Measurements from ENCODE around the gene GLIPR1.
"Not testable (repeated sequence)": the region's sequence is repeated elsewhere in the genome, so short reads cannot be mapped to it uniquely, and the experiment has no call there.

Gene GLIPR1

DNA sequence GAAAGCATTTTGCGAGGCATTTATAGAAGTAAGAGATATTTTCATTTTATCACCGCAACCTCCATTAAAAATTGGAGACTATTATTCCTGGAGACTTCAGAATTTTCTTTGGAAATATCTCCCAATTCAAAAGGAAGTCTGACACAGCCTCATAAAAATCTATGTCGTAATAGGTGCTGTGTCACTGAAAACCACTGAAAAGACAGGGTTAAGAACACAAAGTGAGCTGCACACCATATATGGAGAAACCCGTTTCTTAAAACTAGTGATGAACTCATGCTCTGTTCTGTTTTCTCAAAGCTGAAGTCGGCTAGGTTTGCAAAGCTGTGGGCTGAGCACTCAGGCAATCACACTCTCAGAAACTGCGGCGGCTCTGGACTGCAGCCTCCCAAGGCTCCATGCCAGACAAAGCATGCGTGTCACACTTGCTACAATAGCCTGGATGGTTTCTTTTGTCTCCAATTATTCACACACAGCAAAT, at the start of gene GLIPR1:
TSS of gene GLIPR1 (plus strand) at position 287 of the 481 bp plus-strand sequence. CDS start at position 413, 126 bp downstream.
- no peak for TF ChIP-seq EZH2 (IDR thresholded peaks at IDR 0.05)
- no peak for TF ChIP-seq FOXP2 (optimal IDR thresholded peaks at IDR 0.05; ENCODE audit: control extremely low read depth, extremely low read length, insufficient read depth)
- TF ChIP-seq POLR2AphosphoS5 (IDR thresholded peaks at IDR 0.05; ENCODE audit: borderline replicate concordance, low read depth, low read length) = no peak
- peak within 1 kb of the TSS; percentile 41 for H3K9ac ChIP-seq (ENCODE audit: insufficient read length)
- H3K4me3 ChIP-seq = peak within 1 kb of the TSS; percentile 62
- peak within 1 kb of the TSS; percentile 78 for H3K27ac ChIP-seq
- no peaks in the 10 kb centered on the region for H3K9me3 ChIP-seq (ENCODE audit: low read depth, low read length)
- peak; percentile 55 for DNase-seq (ENCODE audit: low read depth, low spot score)
- no peaks in the 10 kb centered on the region for H3K36me3 ChIP-seq (ENCODE audit: insufficient read depth, low read length)

DNA sequence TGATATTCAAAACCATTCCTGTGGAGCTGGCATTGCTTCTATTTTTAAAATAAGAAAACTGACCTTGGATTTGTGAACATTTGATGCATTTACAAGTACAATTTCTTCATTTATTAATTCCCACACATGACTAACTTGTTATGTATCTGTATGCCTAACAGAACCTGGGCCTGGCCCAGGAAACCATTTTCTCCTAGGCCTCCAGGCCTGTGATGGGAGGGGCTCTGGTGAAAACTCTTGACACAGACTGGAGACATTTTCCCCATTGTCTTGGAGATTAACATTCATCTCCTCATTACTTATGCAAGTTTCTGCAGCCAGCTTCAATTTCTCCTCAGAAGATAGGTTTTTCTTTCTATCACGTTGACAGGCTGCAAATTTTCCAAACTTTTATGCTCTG, 47.6 kb upstream of the GLIPR1 start:
- no peak for TF ChIP-seq POLR2AphosphoS5 (IDR thresholded peaks at IDR 0.05; ENCODE audit: borderline replicate concordance, low read depth, low read length)
- no peak for TF ChIP-seq EZH2 (IDR thresholded peaks at IDR 0.05)
- no peak for TF ChIP-seq FOXP2 (optimal IDR thresholded peaks at IDR 0.05; ENCODE audit: control extremely low read depth, extremely low read length, insufficient read depth)
- H3K4me3 ChIP-seq = no peak overlapping the region
- H3K9me3 ChIP-seq (ENCODE audit: low read depth, low read length) = no peaks in the 10 kb centered on the region; the same call in 1 of the 2 replicates
- no peaks in the 10 kb centered on the region for H3K36me3 ChIP-seq (ENCODE audit: insufficient read depth, low read length)
- no peak overlapping the region for H3K9ac ChIP-seq (ENCODE audit: insufficient read length)
- no peak for DNase-seq (ENCODE audit: low read depth, low spot score)
- no peak overlapping the region for H3K27ac ChIP-seq

DNA sequence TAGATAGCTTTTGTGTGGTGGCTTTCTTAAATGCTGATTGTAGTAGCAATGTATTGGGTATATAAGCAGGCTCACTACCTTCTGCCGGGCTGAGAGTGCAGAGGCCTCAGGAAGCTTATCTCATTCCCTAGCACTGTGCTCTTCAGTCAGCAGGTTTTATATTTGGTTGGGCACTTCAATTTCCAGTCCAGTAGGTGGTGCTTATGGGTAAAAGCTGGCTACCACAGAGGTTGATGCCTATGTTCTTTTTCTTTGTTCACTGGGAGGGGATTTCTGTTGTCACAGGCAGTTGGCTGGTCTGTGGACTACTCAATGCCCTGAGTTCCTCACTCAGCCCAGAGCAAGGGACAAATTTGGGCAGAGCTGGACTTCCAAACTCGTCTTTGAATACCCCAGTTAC, 43.0 kb upstream of the GLIPR1 start:
- Histone ChIP-seq H3K9me3 (ENCODE audit: low read depth, low read length) (no peaks in the 10 kb centered on the region; the same call in 1 of the 2 replicates), H3K9ac (ENCODE audit: insufficient read length) (no peak overlapping the region), H3K27ac (no peak overlapping the region), H3K36me3 (ENCODE audit: insufficient read depth, low read length) (no peaks in the 10 kb centered on the region), H3K4me3 (no peak overlapping the region)
- TF ChIP-seq POLR2AphosphoS5 (IDR thresholded peaks at IDR 0.05; ENCODE audit: borderline replicate concordance, low read depth, low read length) (no peak), EZH2 (IDR thresholded peaks at IDR 0.05) (no peak), FOXP2 (optimal IDR thresholded peaks at IDR 0.05; ENCODE audit: control extremely low read depth, extremely low read length, insufficient read depth) (no peak)
- DNase-seq (ENCODE audit: low read depth, low spot score) = no peak

DNA sequence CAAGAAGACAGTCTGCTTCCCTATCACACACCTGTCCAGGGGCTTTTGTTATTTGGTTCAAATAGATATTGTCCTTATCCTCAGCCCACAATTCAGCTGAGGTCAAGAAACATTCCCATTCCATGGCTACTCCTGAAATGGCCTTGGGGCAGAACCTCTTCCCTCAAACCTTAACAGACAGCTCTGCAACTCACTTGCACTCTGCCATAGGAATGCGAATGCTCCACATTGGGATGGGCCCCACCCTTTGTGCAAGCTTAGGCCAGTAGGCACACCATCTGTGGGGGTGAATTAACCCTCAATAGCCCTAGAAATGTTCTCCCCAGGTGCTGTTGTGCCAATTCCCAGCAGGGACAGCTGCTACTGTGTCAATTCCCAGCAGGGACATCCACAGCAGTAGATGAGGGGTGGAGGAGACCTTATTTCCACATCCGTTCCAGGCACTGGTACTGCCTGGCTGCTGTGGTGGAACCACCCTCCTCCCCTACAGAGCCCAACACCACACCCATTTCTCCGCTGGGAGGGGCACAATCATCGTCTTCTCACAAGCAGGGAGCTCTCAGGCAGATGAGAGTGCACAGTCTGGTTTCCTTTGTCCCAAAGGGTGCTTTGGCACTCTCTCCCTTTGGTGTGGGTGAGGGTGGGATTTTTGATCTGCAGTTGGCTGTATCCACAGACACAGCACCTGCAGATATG, 42.3 kb upstream of the GLIPR1 start:
- Histone ChIP-seq H3K9ac (ENCODE audit: insufficient read length) (no peak overlapping the region), H3K4me3 (no peak overlapping the region), H3K27ac (no peak overlapping the region), H3K36me3 (ENCODE audit: insufficient read depth, low read length) (no peaks in the 10 kb centered on the region), H3K9me3 (ENCODE audit: low read depth, low read length) (no peaks in the 10 kb centered on the region; the same call in 1 of the 2 replicates)
- TF ChIP-seq EZH2 (IDR thresholded peaks at IDR 0.05) (no peak), POLR2AphosphoS5 (IDR thresholded peaks at IDR 0.05; ENCODE audit: borderline replicate concordance, low read depth, low read length) (no peak), FOXP2 (optimal IDR thresholded peaks at IDR 0.05; ENCODE audit: control extremely low read depth, extremely low read length, insufficient read depth) (no peak)
- DNase-seq (ENCODE audit: low read depth, low spot score) = no peak

DNA sequence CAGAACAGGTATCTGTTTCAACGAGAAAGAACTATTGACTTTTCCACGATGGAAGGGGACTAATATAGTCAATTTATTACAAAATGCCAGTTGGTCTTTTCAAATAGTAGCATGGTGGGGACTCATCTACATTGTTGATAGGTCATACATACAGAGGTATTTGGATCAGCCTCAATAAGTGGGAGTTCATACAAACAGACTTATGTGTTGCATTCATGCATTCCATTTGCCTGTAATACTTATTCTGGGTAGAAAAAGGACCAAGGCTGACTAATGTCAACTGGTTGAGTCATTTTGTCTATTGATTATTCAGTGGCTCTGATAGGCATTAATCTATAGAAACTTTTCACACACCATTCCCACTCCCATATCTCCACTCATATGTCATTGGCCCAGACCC, 41.5 kb upstream of the GLIPR1 start:
- TF ChIP-seq POLR2AphosphoS5 (IDR thresholded peaks at IDR 0.05; ENCODE audit: borderline replicate concordance, low read depth, low read length) (no peak), FOXP2 (optimal IDR thresholded peaks at IDR 0.05; ENCODE audit: control extremely low read depth, extremely low read length, insufficient read depth) (no peak), EZH2 (IDR thresholded peaks at IDR 0.05) (no peak)
- Histone ChIP-seq H3K36me3 (ENCODE audit: insufficient read depth, low read length) (no peaks in the 10 kb centered on the region), H3K9ac (ENCODE audit: insufficient read length) (no peak overlapping the region), H3K4me3 (no peak overlapping the region), H3K9me3 (ENCODE audit: low read depth, low read length) (no peaks in the 10 kb centered on the region; the same call in 1 of the 2 replicates), H3K27ac (no peak overlapping the region)
- DNase-seq (ENCODE audit: low read depth, low spot score) = no peak

DNA sequence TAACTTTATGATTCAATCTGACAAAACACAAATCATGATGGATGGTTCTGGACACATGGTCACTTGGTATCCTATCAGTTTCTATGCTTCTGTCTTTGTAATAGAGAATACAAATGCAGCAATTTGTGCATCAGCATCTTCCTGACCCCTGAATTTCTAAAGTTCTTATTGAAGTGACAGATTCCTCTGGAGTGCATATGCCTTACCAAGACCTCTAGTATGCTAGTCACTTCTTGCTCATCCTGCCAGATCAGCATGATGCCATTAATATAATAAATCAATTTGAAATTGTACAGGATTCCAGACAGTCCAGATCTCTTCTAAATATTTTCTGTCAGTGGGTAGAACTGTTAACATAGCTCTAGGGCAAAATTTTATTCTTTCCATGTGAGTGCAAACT, 40.6 kb upstream of the GLIPR1 start:
- Histone ChIP-seq H3K36me3 (ENCODE audit: insufficient read depth, low read length) (no peaks in the 10 kb centered on the region), H3K9me3 (ENCODE audit: low read depth, low read length) (no peaks in the 10 kb centered on the region; the same call in 1 of the 2 replicates), H3K27ac (no peak overlapping the region), H3K4me3 (no peak overlapping the region), H3K9ac (ENCODE audit: insufficient read length) (no peak overlapping the region)
- TF ChIP-seq POLR2AphosphoS5 (IDR thresholded peaks at IDR 0.05; ENCODE audit: borderline replicate concordance, low read depth, low read length) = no peak
- TF ChIP-seq FOXP2 (optimal IDR thresholded peaks at IDR 0.05; ENCODE audit: control extremely low read depth, extremely low read length, insufficient read depth) = no peak
- DNase-seq (ENCODE audit: low read depth, low spot score) = no peak

DNA sequence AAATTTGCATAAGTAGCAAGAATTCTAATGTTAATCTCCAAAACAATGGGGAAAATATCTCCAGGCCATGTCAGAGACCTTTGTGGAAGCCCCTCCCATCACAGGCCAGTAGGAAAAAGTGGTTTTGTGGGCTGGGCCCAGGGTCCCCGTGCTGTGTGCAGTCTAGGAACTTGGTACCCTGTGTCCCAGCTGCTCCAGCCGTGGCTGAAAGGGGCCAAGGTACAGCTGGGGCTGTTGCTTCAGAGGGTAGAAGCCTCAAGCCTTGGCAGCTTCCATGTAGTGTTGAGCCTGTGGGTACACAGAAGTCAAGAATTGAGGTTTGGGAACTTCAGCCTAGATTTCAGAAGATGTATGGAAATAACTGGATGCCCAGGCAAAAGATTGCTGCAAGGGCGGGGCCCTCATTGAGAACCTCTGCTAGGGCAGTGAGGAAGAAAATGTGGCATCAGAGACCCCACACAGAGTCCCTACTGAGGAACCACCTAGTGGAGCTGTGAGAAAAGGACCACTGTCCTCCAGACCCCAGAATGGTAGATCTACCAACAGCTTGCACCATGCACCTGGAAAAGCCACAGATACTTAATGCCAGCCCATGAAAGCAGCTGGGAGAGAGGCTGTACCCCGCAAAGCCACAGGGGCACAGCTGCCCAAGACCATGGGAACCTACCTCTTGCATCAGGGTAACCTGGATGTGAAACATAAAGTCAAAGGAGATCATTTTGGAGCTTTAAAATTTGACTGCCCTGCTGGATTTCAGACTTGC, 38.7 kb upstream of the GLIPR1 start:
- not testable (repeated sequence) for H3K4me3 ChIP-seq; H3K9ac ChIP-seq (ENCODE audit: insufficient read length); H3K27ac ChIP-seq; DNase-seq (ENCODE audit: low read depth, low spot score); H3K9me3 ChIP-seq (ENCODE audit: low read depth, low read length); H3K36me3 ChIP-seq (ENCODE audit: insufficient read depth, low read length)

DNA sequence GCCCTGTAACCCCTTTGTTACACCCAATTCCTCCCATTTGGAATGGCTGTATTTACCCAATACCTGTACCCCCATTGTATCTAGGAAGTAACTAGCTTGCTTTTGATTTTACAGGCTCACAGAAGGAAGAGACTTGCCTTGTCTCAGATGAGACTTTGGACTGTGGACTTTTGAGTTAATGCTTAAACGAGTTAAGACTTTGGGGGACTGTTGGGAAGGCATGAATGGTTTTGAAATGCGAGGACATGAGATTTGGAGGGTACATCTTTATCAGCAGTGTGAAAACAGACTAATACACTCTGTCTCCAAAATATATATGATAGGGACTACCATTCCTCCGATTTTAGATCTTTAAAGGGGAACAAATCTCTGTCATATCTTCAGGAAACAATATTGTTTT, 38.1 kb upstream of the GLIPR1 start:
- not testable (repeated sequence) for H3K9ac ChIP-seq (ENCODE audit: insufficient read length); H3K4me3 ChIP-seq; H3K9me3 ChIP-seq (ENCODE audit: low read depth, low read length); H3K36me3 ChIP-seq (ENCODE audit: insufficient read depth, low read length); H3K27ac ChIP-seq; DNase-seq (ENCODE audit: low read depth, low spot score)
